HL-60 (cell line): ENCODE results near the gene BMP2K.
A peak's percentile ranks its signal among the peaks of the same experiment; 100 is the strongest.

Source experiments
- DNase-seq, 2 experiments: peaks; one replicate each; pipeline ENCODE4 v3.0.0-alpha.2; 2010 to 2020; ENCODE audit warnings: low read depth in 1 of 2, low spot score in 1 of 2
- H3K27ac ChIP-seq: fragments of 250-450 bp; sonication (Bioruptor Pico); replicated peaks from 2 replicates; pipeline ENCODE4 v1.5.1; 2020; ENCODE audit warnings: mild to moderate bottlenecking, moderate library complexity
- H3K27me3 ChIP-seq: fragments of 250-450 bp; sonication (Bioruptor Pico); 2 replicates; pipeline ENCODE4 v1.5.1; 2021; ENCODE audit warnings: mild to moderate bottlenecking, moderate library complexity; ENCODE audit not compliant: insufficient read depth, poor library complexity, severe bottlenecking
- H3K4me3 ChIP-seq: replicated peaks from 2 replicates; pipeline ENCODE4 v1.5.1; 2011; ENCODE audit warnings: mild to moderate bottlenecking, control low read depth, low read length; ENCODE audit not compliant: insufficient read depth
- GABPA ChIP-seq: IDR thresholded peaks from 2 replicates; pipeline ENCODE4 v1.6.1; 2012; ENCODE audit warnings: low read depth
- POLR2AphosphoS5 ChIP-seq: IDR thresholded peaks from 2 replicates; pipeline ENCODE4 v1.6.1; 2012; ENCODE audit warnings: low read depth
- SPI1 ChIP-seq: IDR thresholded peaks from 2 replicates; pipeline ENCODE4 v1.6.1; 2012; ENCODE audit warnings: low read depth, mild to moderate bottlenecking, borderline replicate concordance
- TF ChIP-seq, protein P1 (sequence below): IDR thresholded peaks from one replicate; pipeline ENCODE4 v1.5.1; 2011; ENCODE audit warnings: low read length, control low read depth, inconsistent platforms; ENCODE audit not compliant: insufficient read depth
- TF ChIP-seq, protein P2 (sequence below): IDR thresholded peaks from 2 replicates; pipeline ENCODE4 v1.6.1; 2012; ENCODE audit warnings: low read depth; ENCODE audit not compliant: insufficient replicate concordance

Gene BMP2K

DNA sequence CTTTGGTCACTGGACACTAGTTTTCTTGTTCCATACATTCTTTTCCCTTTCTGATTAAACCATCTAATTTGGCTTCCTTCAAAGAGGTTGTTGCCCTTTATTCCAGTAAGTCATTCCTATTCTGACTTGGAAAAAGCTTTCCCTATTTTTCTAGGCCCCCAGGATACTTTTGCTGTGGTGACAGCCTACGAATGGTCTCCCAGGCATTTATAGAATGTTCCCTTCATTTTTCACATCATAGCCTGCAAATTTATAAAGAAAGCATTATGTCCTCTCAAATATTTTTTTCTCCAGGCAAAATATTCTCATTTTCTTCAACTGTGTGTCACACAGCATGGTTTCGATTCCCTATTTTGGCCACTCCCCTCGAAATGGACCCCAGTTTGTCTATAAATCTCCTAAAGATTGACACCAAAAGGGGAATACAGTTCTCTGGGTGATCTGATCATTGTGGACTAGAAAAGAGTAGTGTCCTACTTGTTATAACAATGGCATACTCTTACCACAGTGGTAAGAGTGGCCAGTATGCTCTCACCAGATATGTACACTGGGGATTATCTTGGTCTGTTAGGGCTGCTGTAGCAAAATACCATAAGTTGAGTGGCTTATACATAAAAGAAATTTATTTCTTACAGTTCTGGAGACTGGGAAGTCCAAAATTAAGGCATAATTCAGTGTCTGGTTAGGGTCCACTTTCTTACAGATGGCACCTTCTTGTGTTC, 41.5 kb upstream of the BMP2K start:
- TF ChIP-seq GABPA (no peak), POLR2AphosphoS5 (no peak), SPI1 (no peak)
- TF ChIP-seq, protein P1, sequence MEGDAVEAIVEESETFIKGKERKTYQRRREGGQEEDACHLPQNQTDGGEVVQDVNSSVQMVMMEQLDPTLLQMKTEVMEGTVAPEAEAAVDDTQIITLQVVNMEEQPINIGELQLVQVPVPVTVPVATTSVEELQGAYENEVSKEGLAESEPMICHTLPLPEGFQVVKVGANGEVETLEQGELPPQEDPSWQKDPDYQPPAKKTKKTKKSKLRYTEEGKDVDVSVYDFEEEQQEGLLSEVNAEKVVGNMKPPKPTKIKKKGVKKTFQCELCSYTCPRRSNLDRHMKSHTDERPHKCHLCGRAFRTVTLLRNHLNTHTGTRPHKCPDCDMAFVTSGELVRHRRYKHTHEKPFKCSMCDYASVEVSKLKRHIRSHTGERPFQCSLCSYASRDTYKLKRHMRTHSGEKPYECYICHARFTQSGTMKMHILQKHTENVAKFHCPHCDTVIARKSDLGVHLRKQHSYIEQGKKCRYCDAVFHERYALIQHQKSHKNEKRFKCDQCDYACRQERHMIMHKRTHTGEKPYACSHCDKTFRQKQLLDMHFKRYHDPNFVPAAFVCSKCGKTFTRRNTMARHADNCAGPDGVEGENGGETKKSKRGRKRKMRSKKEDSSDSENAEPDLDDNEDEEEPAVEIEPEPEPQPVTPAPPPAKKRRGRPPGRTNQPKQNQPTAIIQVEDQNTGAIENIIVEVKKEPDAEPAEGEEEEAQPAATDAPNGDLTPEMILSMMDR, result no peak
- TF ChIP-seq, protein P2, sequence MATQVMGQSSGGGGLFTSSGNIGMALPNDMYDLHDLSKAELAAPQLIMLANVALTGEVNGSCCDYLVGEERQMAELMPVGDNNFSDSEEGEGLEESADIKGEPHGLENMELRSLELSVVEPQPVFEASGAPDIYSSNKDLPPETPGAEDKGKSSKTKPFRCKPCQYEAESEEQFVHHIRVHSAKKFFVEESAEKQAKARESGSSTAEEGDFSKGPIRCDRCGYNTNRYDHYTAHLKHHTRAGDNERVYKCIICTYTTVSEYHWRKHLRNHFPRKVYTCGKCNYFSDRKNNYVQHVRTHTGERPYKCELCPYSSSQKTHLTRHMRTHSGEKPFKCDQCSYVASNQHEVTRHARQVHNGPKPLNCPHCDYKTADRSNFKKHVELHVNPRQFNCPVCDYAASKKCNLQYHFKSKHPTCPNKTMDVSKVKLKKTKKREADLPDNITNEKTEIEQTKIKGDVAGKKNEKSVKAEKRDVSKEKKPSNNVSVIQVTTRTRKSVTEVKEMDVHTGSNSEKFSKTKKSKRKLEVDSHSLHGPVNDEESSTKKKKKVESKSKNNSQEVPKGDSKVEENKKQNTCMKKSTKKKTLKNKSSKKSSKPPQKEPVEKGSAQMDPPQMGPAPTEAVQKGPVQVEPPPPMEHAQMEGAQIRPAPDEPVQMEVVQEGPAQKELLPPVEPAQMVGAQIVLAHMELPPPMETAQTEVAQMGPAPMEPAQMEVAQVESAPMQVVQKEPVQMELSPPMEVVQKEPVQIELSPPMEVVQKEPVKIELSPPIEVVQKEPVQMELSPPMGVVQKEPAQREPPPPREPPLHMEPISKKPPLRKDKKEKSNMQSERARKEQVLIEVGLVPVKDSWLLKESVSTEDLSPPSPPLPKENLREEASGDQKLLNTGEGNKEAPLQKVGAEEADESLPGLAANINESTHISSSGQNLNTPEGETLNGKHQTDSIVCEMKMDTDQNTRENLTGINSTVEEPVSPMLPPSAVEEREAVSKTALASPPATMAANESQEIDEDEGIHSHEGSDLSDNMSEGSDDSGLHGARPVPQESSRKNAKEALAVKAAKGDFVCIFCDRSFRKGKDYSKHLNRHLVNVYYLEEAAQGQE, result no peak
- H3K27ac ChIP-seq, result no peak overlapping the region

DNA sequence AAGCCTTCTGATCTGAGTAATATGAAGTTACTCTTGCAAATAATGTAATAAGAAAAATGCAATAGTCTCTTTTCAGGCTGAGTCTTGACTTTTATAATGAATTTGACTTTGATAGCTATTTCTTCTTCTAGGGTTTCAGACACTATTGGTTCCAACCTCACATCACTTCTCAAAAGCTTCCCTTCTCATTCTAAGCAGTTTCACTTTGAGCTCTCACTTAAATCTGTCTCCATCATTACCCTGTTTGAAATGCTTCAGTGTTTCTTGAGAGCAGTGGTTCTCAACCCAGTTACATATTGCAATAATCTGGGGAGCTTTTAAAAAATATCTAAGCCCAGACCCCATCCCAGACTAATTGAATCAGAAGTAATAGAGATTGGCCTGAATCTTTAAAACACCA, 40.5 kb upstream of the BMP2K start:
- no peak for DNase-seq
- Histone ChIP-seq H3K27ac (no peak overlapping the region), H3K4me3 (no peak overlapping the region), H3K27me3 (no peaks in the 10 kb centered on the region)
- no peak for TF ChIP-seq GABPA
- TF ChIP-seq SPI1, result no peak
- TF ChIP-seq, protein P1, result no peak
- TF ChIP-seq POLR2AphosphoS5, result no peak
- TF ChIP-seq, protein P2, result no peak

More for the DNA sequence above, 41.5 kb upstream of the BMP2K start:
- DNase-seq, result no peak
- no peak overlapping the region for H3K4me3 ChIP-seq
- no peaks in the 10 kb centered on the region for H3K27me3 ChIP-seq

DNA sequence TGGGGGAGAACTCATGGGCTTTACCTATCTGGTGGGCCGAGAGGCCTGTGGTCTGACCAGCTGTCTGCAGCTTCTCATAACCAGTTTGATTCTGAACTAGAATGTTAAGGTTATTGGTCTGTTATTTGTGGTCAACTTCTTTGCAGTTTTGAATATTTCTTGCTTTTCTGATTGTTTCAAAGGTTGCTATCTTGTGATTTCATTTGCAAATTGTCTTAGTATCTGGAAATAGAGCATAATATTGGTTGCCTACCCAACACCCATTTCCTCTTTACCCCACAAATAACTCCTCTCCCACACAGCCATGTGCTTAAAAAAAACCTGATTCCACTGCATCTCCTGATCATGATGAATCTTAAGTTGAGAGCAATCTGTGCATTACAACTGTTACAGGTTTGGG, 39.1 kb upstream of the BMP2K start:
- TF ChIP-seq SPI1, result peak; percentile 34; the same call in 1 of the 2 replicates
- TF ChIP-seq GABPA, result no peak
- TF ChIP-seq, protein P1, result no peak
- no peaks in the 10 kb centered on the region for H3K27me3 ChIP-seq
- no peak overlapping the region for H3K4me3 ChIP-seq
- no peak for DNase-seq
- no peak overlapping the region for H3K27ac ChIP-seq

DNA sequence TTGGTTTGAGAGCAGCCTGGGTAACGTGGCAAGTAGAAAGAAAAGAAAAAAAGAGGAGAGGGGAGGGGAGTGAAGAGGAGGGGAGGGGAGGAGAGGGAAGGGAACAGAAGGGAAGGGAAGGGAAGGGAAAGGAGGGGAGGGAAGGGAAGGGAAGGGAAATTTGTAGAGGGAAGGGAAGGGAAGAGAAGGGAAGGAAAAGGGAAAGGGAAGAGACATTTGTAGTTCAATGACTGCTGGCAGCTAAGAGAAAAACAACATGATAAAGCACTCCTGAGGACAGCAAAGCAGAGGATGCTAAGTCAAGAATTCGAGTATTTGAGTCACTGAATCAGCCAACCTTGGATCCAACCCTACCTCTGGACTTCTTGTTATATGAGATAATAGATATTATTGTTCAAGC, 38.2 kb upstream of the BMP2K start:
- Histone ChIP-seq H3K27ac (no peak overlapping the region), H3K27me3 (no peaks in the 10 kb centered on the region), H3K4me3 (no peak overlapping the region)
- TF ChIP-seq, protein P1, result no peak
- TF ChIP-seq GABPA (no peak), SPI1 (no peak), POLR2AphosphoS5 (no peak)
- TF ChIP-seq, protein P2, result no peak
- no peak for DNase-seq
